IPS-15b (cell line): ENCODE results near the gene SLC26A1.

Experiments
- H3K27me3 ChIP-seq: one replicate; pipeline ENCODE4 v1.6.1; 2013; ENCODE audit warnings: low read length; ENCODE audit not compliant: control insufficient read depth, insufficient read depth
- H3K36me3 ChIP-seq: one replicate; pipeline ENCODE4 v1.6.1; 2013; ENCODE audit warnings: low read length; ENCODE audit not compliant: control insufficient read depth, insufficient read depth
- H3K4me1 ChIP-seq: one replicate; pipeline ENCODE4 v1.6.1; 2013; ENCODE audit warnings: mild to moderate bottlenecking, low read length; ENCODE audit not compliant: control insufficient read depth, insufficient read depth
- H3K4me3 ChIP-seq: one replicate; pipeline ENCODE4 v1.5.1; 2013; ENCODE audit warnings: low read depth, low read length
- H3K9ac ChIP-seq: one replicate; pipeline ENCODE4 v1.6.1; 2013; ENCODE audit warnings: low read depth, mild to moderate bottlenecking, low read length
- H3K9me3 ChIP-seq: one replicate; pipeline ENCODE4 v1.6.1; 2013; ENCODE audit warnings: mild to moderate bottlenecking, low read length; ENCODE audit not compliant: control insufficient read depth, insufficient read depth

SLC26A1 gene

DNA sequence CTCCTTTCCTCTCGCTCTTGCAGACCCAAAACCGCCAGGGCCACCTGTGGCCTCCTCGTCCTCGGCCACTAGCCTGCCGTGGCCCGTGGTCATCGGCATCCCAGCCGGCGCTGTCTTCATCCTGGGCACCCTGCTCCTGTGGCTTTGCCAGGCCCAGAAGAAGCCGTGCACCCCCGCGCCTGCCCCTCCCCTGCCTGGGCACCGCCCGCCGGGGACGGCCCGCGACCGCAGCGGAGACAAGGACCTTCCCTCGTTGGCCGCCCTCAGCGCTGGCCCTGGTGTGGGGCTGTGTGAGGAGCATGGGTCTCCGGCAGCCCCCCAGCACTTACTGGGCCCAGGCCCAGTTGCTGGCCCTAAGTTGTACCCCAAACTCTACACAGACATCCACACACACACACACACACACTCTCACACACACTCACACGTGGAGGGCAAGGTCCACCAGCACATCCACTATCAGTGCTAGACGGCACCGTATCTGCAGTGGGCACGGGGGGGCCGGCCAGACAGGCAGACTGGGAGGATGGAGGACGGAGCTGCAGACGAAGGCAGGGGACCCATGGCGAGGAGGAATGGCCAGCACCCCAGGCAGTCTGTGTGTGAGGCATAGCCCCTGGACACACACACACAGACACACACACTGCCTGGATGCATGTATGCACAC lies 31.8 kb upstream of the SLC26A1 start:
- Histone ChIP-seq H3K4me3 (no peak overlapping the region), H3K36me3 (peaks cover 19% of the 10 kb centered on the region), H3K27me3 (no peaks in the 10 kb centered on the region), H3K9ac (no peak overlapping the region), H3K4me1 (no peaks in the 10 kb centered on the region), H3K9me3 (no peaks in the 10 kb centered on the region)

DNA sequence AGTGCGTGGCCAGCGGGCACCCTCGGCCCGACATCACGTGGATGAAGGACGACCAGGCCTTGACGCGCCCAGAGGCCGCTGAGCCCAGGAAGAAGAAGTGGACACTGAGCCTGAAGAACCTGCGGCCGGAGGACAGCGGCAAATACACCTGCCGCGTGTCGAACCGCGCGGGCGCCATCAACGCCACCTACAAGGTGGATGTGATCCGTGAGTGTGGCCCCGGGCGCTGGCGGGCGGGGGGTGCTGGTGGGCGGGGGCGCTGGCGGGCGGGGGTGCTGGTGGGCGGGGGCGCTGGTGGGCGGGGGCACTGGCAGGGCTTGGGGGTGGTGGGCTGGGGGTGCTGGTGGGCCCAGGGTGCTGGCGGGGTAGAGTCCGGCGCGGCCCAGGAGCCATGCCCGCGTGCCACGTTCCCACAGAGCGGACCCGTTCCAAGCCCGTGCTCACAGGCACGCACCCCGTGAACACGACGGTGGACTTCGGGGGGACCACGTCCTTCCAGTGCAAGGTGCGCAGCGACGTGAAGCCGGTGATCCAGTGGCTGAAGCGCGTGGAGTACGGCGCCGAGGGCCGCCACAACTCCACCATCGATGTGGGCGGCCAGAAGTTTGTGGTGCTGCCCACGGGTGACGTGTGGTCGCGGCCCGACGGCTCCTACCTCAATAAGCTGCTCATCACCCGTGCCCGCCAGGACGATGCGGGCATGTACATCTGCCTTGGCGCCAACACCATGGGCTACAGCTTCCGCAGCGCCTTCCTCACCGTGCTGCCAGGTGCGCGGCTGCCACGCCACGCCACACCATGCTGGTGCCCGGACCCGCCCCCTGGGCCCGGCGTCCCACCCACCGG lies 30.9 kb upstream of the SLC26A1 start:
- H3K27me3 ChIP-seq: no peaks in the 10 kb centered on the region
- peaks cover 20% of the 10 kb centered on the region for H3K36me3 ChIP-seq
- no peak overlapping the region for H3K4me3 ChIP-seq
- H3K9ac ChIP-seq: no peak overlapping the region
- H3K4me1 ChIP-seq: peaks cover under 1% of the 10 kb centered on the region
- H3K9me3 ChIP-seq: no peaks in the 10 kb centered on the region

DNA sequence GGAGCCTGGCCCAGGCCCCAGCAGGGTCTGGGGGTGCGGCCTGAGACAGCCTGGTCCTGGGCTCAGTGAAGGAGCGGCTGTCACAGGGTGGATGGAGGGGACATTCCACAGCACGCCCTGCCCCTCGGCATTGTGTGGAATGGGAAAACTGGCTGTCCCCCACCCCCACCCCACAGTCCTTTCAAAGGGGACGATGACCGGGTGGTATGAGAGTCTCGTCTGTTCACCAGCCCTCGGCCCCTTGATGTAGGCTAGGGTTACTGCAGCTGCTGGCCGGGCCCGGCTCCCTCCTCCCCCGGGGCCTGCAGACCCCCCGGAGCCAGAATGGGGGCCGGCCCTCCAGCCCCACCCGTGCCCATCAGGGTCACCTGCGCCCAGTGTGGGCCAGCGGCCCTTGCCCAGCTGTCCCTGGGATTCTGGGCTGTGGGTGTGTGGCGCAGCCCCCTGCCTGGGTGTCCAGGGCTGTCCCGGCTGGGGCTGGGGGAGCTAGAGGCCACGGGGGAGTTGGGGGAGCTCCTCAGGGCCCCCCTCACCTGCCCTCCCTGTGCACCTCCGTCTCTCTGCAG lies 30.0 kb upstream of the SLC26A1 start:
- Histone ChIP-seq H3K27me3 (no peaks in the 10 kb centered on the region), H3K4me3 (no peak overlapping the region), H3K9ac (no peak overlapping the region), H3K36me3 (peaks cover 20% of the 10 kb centered on the region), H3K9me3 (no peaks in the 10 kb centered on the region), H3K4me1 (peaks cover 4% of the 10 kb centered on the region)

DNA sequence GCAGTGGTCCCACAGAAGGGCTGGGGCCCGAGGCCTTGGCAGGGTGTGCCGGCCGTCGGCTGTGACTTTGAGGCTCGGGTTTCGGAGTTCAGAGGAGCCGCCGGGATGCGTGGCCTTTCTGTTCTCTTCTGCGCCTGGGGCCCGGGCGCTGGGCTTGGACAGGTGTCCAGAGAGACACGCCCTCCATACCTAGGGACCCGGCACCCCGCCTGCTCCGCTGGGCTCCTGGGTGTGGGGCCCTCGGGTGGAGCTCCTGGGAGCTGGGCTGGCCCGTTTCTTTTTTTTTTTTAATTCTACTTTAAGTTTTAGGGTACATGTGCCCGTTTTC lies 29.5 kb upstream of the SLC26A1 start:
- Histone ChIP-seq H3K36me3 (peaks cover 20% of the 10 kb centered on the region), H3K9ac (no peak overlapping the region), H3K9me3 (no peaks in the 10 kb centered on the region), H3K27me3 (no peaks in the 10 kb centered on the region), H3K4me1 (peaks cover 4% of the 10 kb centered on the region), H3K4me3 (no peak overlapping the region)

DNA sequence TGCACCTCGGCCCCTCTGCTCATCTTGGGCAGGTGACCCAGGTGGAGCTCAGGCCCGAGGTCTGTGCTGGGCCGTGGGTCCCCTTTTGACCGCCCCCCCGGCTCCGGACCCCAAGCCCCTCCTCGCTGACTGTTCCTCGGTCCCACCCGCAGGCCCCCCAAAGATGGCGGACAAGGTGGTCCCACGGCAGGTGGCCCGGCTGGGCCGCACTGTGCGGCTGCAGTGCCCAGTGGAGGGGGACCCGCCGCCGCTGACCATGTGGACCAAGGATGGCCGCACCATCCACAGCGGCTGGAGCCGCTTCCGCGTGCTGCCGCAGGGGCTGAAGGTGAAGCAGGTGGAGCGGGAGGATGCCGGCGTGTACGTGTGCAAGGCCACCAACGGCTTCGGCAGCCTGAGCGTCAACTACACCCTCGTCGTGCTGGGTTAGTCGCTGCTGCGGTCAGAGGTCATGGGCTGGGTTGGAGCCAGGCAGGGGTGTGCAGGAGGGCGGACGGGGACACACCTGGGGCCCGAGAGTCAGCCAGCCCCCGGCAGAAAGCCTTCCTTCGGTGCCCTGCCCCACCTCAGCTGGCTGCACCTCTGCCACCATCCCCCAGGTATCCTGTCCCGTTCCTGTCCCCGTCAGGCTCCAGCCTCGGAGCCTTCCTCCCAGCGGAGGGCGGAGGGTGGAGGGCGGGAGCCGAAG lies 29.0 kb upstream of the SLC26A1 start:
- no peak overlapping the region for H3K4me3 ChIP-seq
- H3K27me3 ChIP-seq: no peaks in the 10 kb centered on the region
- peaks cover 20% of the 10 kb centered on the region for H3K36me3 ChIP-seq
- H3K4me1 ChIP-seq: peaks cover 4% of the 10 kb centered on the region
- no peaks in the 10 kb centered on the region for H3K9me3 ChIP-seq
- no peak overlapping the region for H3K9ac ChIP-seq

DNA sequence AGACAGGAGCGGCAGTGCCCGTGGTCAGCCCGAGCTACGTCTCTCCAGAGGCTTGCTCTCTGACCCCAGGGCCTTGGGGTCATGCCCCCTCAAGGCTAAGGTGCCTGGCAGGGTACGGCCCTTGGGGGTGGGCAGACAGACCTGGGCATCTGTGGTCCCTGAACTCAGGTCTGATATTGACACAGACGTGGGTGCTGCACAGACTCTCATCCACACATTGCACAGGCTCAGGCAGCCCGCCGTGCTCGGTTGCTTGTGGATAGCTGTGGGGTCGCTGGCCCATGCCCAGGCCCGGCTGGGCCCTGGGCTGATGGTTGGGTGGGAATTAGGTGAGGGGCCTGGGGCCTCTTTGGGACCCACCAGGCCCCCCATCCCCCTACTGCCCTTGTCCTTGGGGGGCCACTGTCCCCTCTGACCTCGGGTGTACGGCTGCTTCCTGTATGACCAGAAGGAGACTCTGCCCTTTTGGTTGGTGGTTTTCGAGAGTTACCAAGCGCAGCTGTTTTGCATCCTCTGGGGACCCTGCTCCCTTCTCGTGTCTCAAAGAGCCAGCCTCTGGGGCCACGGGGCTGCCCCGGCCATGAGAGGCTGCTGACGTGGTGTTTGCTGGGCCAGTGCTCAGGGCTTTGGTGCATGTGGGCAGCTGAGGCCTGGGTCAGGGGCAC lies 28.3 kb upstream of the SLC26A1 start:
- peaks cover 20% of the 10 kb centered on the region for H3K36me3 ChIP-seq
- no peaks in the 10 kb centered on the region for H3K9me3 ChIP-seq
- H3K9ac ChIP-seq: no peak overlapping the region
- H3K4me1 ChIP-seq: peaks cover 4% of the 10 kb centered on the region
- H3K27me3 ChIP-seq: no peaks in the 10 kb centered on the region
- H3K4me3 ChIP-seq: no peak overlapping the region

DNA sequence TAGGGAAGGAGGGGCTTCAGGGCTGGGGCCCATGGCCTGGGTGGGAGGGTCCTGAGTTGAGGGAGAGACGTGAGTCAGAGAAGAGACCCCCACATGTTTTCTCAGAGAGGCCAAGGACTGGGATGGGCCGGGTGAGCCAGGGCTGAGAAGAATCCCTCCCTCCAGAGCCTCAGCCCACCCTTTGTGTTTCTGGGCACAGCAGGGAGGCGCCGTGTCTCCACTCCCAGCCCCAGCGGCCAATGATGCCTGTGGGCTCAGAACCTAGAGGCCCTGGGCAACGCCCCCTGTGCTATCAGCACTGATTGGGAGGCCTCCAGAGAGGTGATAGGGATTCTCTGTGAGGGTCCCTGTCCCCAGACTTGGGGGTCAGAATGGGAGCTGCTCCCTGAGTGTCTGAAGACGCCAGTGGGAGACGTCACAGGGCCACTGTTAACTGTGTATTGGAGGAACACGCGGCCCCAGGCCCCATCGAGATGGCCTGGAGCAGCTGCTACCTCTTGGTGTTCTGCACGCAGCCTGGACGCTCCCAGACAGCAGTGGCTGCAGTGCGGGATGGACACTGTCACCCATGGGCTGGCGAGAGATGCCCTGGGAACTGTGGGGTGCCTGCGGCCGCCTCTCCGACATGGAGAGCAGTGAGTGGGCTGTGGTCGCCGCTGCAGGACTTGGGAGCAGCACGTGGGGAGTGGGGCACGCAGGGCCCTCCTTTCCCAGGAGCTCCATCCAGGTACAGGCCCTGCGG lies 26.7 kb upstream of the SLC26A1 start:
- peaks cover 4% of the 10 kb centered on the region for H3K4me1 ChIP-seq
- H3K4me3 ChIP-seq: no peak overlapping the region
- no peaks in the 10 kb centered on the region for H3K9me3 ChIP-seq
- no peak overlapping the region for H3K9ac ChIP-seq
- H3K36me3 ChIP-seq: peaks cover 10% of the 10 kb centered on the region
- H3K27me3 ChIP-seq: no peaks in the 10 kb centered on the region

DNA sequence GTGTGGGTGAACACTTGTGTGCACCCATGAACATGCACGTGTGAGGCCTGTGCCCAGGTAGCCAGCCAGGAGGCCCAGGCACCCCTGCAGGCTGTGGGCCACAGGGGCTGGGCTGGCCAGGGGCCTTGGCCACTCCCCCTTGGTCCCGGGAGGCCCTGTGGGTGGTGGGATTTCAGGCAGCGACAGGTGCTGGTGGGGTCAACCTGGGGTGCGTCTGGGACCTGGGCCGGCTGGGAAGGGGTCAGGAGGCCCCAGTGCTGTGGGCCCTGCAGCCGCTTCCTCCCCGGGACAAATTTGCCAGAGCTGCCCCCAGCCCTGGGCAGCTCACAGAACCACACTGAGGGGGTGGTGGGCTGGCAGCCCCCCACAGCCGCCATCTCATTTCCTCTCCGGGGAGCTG lies 26.1 kb upstream of the SLC26A1 start:
- H3K27me3 ChIP-seq: no peaks in the 10 kb centered on the region
- no peaks in the 10 kb centered on the region for H3K9me3 ChIP-seq
- peaks cover 5% of the 10 kb centered on the region for H3K36me3 ChIP-seq
- H3K4me3 ChIP-seq: no peak overlapping the region
- H3K9ac ChIP-seq: no peak overlapping the region
- peaks cover 4% of the 10 kb centered on the region for H3K4me1 ChIP-seq

DNA sequence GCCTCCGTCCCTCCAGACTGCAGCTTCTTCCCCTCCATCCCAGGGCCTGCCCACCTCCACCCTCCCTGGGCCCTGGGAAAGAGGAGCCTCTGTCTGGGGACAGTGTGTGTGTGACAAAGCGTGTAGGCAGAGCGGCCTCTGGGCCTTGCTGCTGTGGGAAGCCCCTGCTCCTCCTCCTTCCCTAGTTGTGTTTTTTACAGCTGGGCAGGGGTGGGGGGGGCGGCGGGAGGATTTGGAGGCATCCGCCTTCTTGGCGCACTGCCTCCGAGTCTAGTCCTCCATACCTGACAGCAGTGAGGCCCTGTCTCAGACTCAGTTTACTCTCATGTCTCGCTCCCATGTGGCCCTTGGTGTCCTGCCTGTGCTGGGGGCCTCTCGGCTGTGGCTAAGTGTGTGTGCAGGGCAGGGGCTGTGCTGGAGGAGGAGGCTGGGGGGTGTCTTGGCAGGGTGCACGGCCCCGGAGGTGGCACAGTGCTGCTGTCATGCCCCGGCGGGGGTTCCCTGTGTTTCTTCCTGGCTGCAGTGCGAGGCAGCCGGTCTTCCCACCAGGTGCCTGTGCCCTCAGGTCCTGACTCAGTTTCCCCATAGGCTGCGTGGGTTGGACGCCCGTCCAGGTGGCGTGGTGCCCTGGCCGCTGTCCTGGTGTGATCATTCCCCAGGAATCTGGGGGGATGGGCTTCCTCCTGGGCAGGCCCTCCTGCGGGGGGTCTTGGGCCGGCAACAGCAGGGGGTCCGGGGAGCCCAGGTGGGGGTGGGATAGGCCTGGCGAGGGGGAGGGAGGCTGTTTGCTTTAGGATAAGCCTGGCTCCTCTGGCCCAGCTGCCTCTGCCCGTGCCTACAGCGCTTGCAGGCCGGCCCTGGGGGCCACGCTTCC lies 25.2 kb upstream of the SLC26A1 start:
- Histone ChIP-seq H3K36me3 (peaks cover 3% of the 10 kb centered on the region), H3K27me3 (no peaks in the 10 kb centered on the region), H3K4me1 (peaks cover 4% of the 10 kb centered on the region), H3K4me3 (no peak overlapping the region), H3K9me3 (no peaks in the 10 kb centered on the region), H3K9ac (no peak overlapping the region)

DNA sequence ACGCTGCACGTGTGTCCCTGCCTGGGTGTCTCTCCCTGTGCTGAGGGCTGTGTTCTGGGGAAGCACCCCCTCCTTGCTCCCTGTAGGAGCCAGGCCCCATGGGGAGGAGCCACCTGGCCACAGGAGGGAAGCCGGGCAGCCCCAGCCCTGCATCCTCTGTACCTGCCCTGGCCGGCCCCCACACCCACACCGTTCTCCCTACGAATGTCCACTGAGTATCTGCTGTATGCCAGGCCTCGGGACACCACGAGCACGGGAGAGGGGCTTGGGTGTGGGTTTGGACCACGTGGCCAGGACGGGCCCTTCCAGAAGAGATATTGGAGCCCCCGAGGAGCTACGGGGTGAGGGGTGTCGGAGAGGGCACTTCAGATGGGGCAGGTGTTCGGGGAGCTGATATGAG lies 24.5 kb upstream of the SLC26A1 start:
- peaks cover 4% of the 10 kb centered on the region for H3K4me1 ChIP-seq
- no peaks in the 10 kb centered on the region for H3K27me3 ChIP-seq
- no peak overlapping the region for H3K4me3 ChIP-seq
- H3K9me3 ChIP-seq: no peaks in the 10 kb centered on the region
- no peak overlapping the region for H3K9ac ChIP-seq
- peaks cover 3% of the 10 kb centered on the region for H3K36me3 ChIP-seq
